GM23338 (cell line): ENCODE results near the gene GLS.

Experiments used
- EZH2 ChIP-seq: fragments of 200-600 bp; sonication (generic); IDR thresholded peaks from one replicate; pipeline ENCODE4 v1.8.0; 2017; ENCODE audit warnings: antibody characterized with exemption, mild to moderate bottlenecking, low read depth; ENCODE audit not compliant: unreplicated experiment
- TF ChIP-seq, protein P1 (sequence below), 2 experiments: fragments of 200-600 bp in 1 of 2; sonication (generic) in 1 of 2; conservative IDR thresholded peaks; 2 replicates each; pipeline versions ENCODE4 v1.5.1 to v1.6.1; 2016 to 2017; ENCODE audit warnings: antibody characterized with exemption in 2 of 2, low read depth in 2 of 2, mild to moderate bottlenecking in 2 of 2, moderate library complexity in 1 of 2
- TF ChIP-seq, protein P2 (sequence below): IDR thresholded peaks from one replicate; pipeline ENCODE4 v1.6.1; 2018; ENCODE audit warnings: antibody characterized with exemption; ENCODE audit not compliant: unreplicated experiment

DNA sequence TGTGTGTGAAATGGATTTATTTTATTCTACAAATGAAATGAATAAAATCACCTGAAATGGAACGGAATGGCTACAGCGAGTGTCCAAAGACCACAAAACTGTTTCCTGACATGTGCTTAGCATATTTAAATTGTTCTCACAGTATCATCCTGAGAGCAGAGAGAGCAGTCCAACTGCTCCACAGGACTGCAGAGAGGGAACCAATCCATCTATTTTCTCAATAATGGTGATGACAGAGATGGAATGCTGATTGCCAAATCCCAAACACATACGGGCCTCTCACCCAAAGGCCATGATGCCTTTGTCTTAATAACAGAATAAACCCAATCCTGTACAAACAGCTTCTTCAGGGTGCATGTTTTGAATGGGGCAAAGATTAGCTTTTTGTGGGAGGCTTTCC is 92.2 kb downstream of the GLS start:
- TF ChIP-seq, protein P1, sequence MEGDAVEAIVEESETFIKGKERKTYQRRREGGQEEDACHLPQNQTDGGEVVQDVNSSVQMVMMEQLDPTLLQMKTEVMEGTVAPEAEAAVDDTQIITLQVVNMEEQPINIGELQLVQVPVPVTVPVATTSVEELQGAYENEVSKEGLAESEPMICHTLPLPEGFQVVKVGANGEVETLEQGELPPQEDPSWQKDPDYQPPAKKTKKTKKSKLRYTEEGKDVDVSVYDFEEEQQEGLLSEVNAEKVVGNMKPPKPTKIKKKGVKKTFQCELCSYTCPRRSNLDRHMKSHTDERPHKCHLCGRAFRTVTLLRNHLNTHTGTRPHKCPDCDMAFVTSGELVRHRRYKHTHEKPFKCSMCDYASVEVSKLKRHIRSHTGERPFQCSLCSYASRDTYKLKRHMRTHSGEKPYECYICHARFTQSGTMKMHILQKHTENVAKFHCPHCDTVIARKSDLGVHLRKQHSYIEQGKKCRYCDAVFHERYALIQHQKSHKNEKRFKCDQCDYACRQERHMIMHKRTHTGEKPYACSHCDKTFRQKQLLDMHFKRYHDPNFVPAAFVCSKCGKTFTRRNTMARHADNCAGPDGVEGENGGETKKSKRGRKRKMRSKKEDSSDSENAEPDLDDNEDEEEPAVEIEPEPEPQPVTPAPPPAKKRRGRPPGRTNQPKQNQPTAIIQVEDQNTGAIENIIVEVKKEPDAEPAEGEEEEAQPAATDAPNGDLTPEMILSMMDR (conservative IDR thresholded peaks at IDR 0.05; ENCODE audit: low read depth in 2 of 2), result no peak
- no peak for TF ChIP-seq EZH2
- TF ChIP-seq, protein P2, sequence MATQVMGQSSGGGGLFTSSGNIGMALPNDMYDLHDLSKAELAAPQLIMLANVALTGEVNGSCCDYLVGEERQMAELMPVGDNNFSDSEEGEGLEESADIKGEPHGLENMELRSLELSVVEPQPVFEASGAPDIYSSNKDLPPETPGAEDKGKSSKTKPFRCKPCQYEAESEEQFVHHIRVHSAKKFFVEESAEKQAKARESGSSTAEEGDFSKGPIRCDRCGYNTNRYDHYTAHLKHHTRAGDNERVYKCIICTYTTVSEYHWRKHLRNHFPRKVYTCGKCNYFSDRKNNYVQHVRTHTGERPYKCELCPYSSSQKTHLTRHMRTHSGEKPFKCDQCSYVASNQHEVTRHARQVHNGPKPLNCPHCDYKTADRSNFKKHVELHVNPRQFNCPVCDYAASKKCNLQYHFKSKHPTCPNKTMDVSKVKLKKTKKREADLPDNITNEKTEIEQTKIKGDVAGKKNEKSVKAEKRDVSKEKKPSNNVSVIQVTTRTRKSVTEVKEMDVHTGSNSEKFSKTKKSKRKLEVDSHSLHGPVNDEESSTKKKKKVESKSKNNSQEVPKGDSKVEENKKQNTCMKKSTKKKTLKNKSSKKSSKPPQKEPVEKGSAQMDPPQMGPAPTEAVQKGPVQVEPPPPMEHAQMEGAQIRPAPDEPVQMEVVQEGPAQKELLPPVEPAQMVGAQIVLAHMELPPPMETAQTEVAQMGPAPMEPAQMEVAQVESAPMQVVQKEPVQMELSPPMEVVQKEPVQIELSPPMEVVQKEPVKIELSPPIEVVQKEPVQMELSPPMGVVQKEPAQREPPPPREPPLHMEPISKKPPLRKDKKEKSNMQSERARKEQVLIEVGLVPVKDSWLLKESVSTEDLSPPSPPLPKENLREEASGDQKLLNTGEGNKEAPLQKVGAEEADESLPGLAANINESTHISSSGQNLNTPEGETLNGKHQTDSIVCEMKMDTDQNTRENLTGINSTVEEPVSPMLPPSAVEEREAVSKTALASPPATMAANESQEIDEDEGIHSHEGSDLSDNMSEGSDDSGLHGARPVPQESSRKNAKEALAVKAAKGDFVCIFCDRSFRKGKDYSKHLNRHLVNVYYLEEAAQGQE, result no peak
